Trophoblast cell (in vitro differentiated cells and primary cell): ENCODE results near the gene B3GALT2.
A peak's percentile ranks its signal among the peaks of the same experiment; 100 is the strongest.

Experiments used
- DNase-seq, 2 donors: peaks; one replicate each; pipeline ENCODE4 v3.0.0-alpha.2; 2016
- H2AFZ ChIP-seq: 2 replicates; pipeline ENCODE4 v1.6.1; 2013; ENCODE audit warnings: low read length, moderate library complexity, mild to moderate bottlenecking; ENCODE audit not compliant: insufficient read depth, poor library complexity
- H2AK5ac ChIP-seq: 2 replicates; pipeline ENCODE4 v1.6.1; 2013; ENCODE audit warnings: mild to moderate bottlenecking, low read length
- H2BK120ac ChIP-seq: 2 replicates; pipeline ENCODE4 v1.6.1; 2013; ENCODE audit warnings: low read length, mild to moderate bottlenecking, moderate library complexity; ENCODE audit not compliant: insufficient read depth, poor library complexity
- H2BK12ac ChIP-seq: 2 replicates; pipeline ENCODE4 v1.6.1; 2013; ENCODE audit warnings: mild to moderate bottlenecking, low read length, moderate library complexity
- H2BK5ac ChIP-seq: 2 replicates; pipeline ENCODE4 v1.6.1; 2013; ENCODE audit warnings: low read length, low read depth, moderate library complexity, mild to moderate bottlenecking; ENCODE audit not compliant: poor library complexity
- H3K14ac ChIP-seq: 2 replicates; pipeline ENCODE4 v1.6.1; 2013; ENCODE audit warnings: mild to moderate bottlenecking, low read length
- H3K18ac ChIP-seq: 2 replicates; pipeline ENCODE4 v1.6.1; 2013; ENCODE audit warnings: mild to moderate bottlenecking, low read length
- H3K23ac ChIP-seq: 2 replicates; pipeline ENCODE4 v1.6.1; 2013; ENCODE audit warnings: low read length
- H3K27ac ChIP-seq: 2 replicates; pipeline ENCODE4 v1.5.1; 2013; ENCODE audit warnings: low read depth, mild to moderate bottlenecking, inconsistent platforms, low read length, moderate library complexity
- H3K27me3 ChIP-seq: 2 replicates; pipeline ENCODE4 v1.6.1; 2013; ENCODE audit warnings: inconsistent platforms, mild to moderate bottlenecking, low read length, moderate library complexity; ENCODE audit not compliant: insufficient read depth
- H3K36me3 ChIP-seq, 2 experiments: 1 replicate in 1 of 2; 2 replicates in 1 of 2; pipeline ENCODE4 v1.6.1; 2013; ENCODE audit warnings: low read length in 2 of 2, mild to moderate bottlenecking in 2 of 2, moderate library complexity in 1 of 2; ENCODE audit not compliant: insufficient read depth in 2 of 2, control insufficient read depth in 1 of 2
- H3K4ac ChIP-seq: 2 replicates; pipeline ENCODE4 v1.6.1; 2013; ENCODE audit warnings: low read depth, mild to moderate bottlenecking, low read length, moderate library complexity
- H3K4me1 ChIP-seq, 2 experiments: 1 replicate in 1 of 2; 2 replicates in 1 of 2; pipeline ENCODE4 v1.6.1; 2013; ENCODE audit warnings: low read length in 2 of 2, mild to moderate bottlenecking in 2 of 2, moderate library complexity in 1 of 2; ENCODE audit not compliant: insufficient read depth in 2 of 2, control insufficient read depth in 1 of 2
- H3K4me2 ChIP-seq: 2 replicates; pipeline ENCODE4 v1.6.1; 2013; ENCODE audit warnings: inconsistent platforms, mild to moderate bottlenecking, low read length, moderate library complexity
- H3K4me3 ChIP-seq: 2 replicates; pipeline ENCODE4 v1.5.1; 2013; ENCODE audit warnings: mild to moderate bottlenecking, low read depth, low read length, inconsistent platforms
- H3K79me1 ChIP-seq: one replicate; pipeline ENCODE4 v1.6.1; 2013; ENCODE audit warnings: low read length
- H3K79me2 ChIP-seq: 2 replicates; pipeline ENCODE4 v1.6.1; 2013; ENCODE audit warnings: low read length, mild to moderate bottlenecking; ENCODE audit not compliant: control insufficient read depth, insufficient read depth, poor library complexity
- H3K9ac ChIP-seq: 2 replicates; pipeline ENCODE4 v1.6.1; 2013; ENCODE audit warnings: mild to moderate bottlenecking, low read length
- H3K9me3 ChIP-seq: 2 replicates; pipeline ENCODE4 v1.6.1; 2013; ENCODE audit warnings: low read depth, mild to moderate bottlenecking, control low read depth, inconsistent platforms, low read length; ENCODE audit not compliant: insufficient read depth
- H4K12ac ChIP-seq: 2 replicates; pipeline ENCODE4 v1.6.1; 2013; ENCODE audit warnings: low read depth, mild to moderate bottlenecking, low read length, moderate library complexity
- H4K8ac ChIP-seq: 2 replicates; pipeline ENCODE4 v1.6.1; 2013; ENCODE audit warnings: low read depth, mild to moderate bottlenecking, low read length, moderate library complexity
- H4K91ac ChIP-seq: one replicate; pipeline ENCODE4 v1.6.1; 2013; ENCODE audit warnings: low read depth, mild to moderate bottlenecking, low read length, moderate library complexity
- WGBS: extraction: QIAGEN DNeasy Blood & Tissue Kit; methylation state at CpG from one replicate; pipeline ENCODE4 v1.1.7; 2013; ENCODE audit warnings: missing lambda C conversion rate; ENCODE audit not compliant: insufficient read length, insufficient coverage; ENCODE audit errors: extremely low coverage; 5-methylcytosine and 5-hydroxymethylcytosine counted together

Gene B3GALT2

GRCh38 chr1:193179094-193179493 lies 7.3 kb downstream of the B3GALT2 start:
- no peak for DNase-seq
- H2BK5ac ChIP-seq = no peak overlapping the region
- no peak overlapping the region for H3K18ac ChIP-seq
- no peak overlapping the region for H3K4me3 ChIP-seq
- H2BK12ac ChIP-seq = no peak overlapping the region
- no peaks in the 10 kb centered on the region for H3K9me3 ChIP-seq
- H3K14ac ChIP-seq = no peak overlapping the region
- H4K12ac ChIP-seq = no peak overlapping the region
- H2BK120ac ChIP-seq = no peak overlapping the region
- H3K27ac ChIP-seq = no peak overlapping the region
- H3K23ac ChIP-seq = no peak overlapping the region
- no peak overlapping the region for H4K8ac ChIP-seq
- H3K79me2 ChIP-seq = no peaks in the 10 kb centered on the region
- no peak overlapping the region for H3K4ac ChIP-seq
- no peak overlapping the region for H2AK5ac ChIP-seq
- no peak overlapping the region for H4K91ac ChIP-seq
- H2AFZ ChIP-seq = no peak overlapping the region
- H3K4me1 ChIP-seq = no peaks in the 10 kb centered on the region
- no CpG with 5 or more reads among the region's 4 CpGs for WGBS
- no peak overlapping the region for H3K4me2 ChIP-seq
- H3K9ac ChIP-seq = no peak overlapping the region
- no peaks in the 10 kb centered on the region for H3K27me3 ChIP-seq
- H3K36me3 ChIP-seq = no peaks in the 10 kb centered on the region
- no peaks in the 10 kb centered on the region for H3K79me1 ChIP-seq

- no peak overlapping the region for H3K4me2 ChIP-seq
- no peak overlapping the region for H3K4me3 ChIP-seq
- H3K23ac ChIP-seq = no peak overlapping the region
- no peak overlapping the region for H2BK120ac ChIP-seq
- H3K4ac ChIP-seq = no peak overlapping the region
- no peaks in the 10 kb centered on the region for H3K79me2 ChIP-seq
- H3K18ac ChIP-seq = no peak overlapping the region
- no peaks in the 10 kb centered on the region for H3K9me3 ChIP-seq
- peak in 1 of 2 donors; percentile 18 for DNase-seq
- no peak overlapping the region for H2BK12ac ChIP-seq
- H3K36me3 ChIP-seq = no peaks in the 10 kb centered on the region
- H3K4me1 ChIP-seq = no peaks in the 10 kb centered on the region
- no peak overlapping the region for H3K14ac ChIP-seq
- H2BK5ac ChIP-seq = no peak overlapping the region
- H2AK5ac ChIP-seq = no peak overlapping the region
- no peak overlapping the region for H3K9ac ChIP-seq
- H3K27ac ChIP-seq = no peak overlapping the region
- no peak overlapping the region for H4K12ac ChIP-seq
- H3K79me1 ChIP-seq = no peaks in the 10 kb centered on the region
- H4K91ac ChIP-seq = no peak overlapping the region
- no peak overlapping the region for H2AFZ ChIP-seq
- H3K27me3 ChIP-seq = no peaks in the 10 kb centered on the region
- H4K8ac ChIP-seq = no peak overlapping the region
Observed at GRCh38 chr1:193176788-193177187, 9.6 kb downstream of the B3GALT2 start.

- Histone ChIP-seq H3K79me1 (no peaks in the 10 kb centered on the region), H4K91ac (no peak overlapping the region), H3K23ac (no peak overlapping the region), H2AFZ (no peak overlapping the region), H2BK12ac (no peak overlapping the region), H3K27me3 (no peaks in the 10 kb centered on the region), H3K27ac (no peak overlapping the region), H2BK5ac (no peak overlapping the region), H3K9ac (no peak overlapping the region), H3K36me3 (no peaks in the 10 kb centered on the region), H3K79me2 (no peaks in the 10 kb centered on the region), H4K12ac (no peak overlapping the region), H3K18ac (no peak overlapping the region), H3K4me3 (no peak overlapping the region), H3K4me2 (no peak overlapping the region), H2BK120ac (no peak overlapping the region), H4K8ac (no peak overlapping the region), H2AK5ac (no peak overlapping the region), H3K14ac (no peak overlapping the region), H3K4me1 (no peaks in the 10 kb centered on the region), H3K4ac (no peak overlapping the region), H3K9me3 (no peaks in the 10 kb centered on the region)
- DNase-seq = no peak
- no CpG with 5 or more reads among the region's 1 CpG for whole genome bisulfite sequencing
Observed at GRCh38 chr1:193176113-193176512, 10.3 kb downstream of the B3GALT2 start.

GRCh38 chr1:193157360-193157759 lies 29.1 kb downstream of the B3GALT2 start:
- Histone ChIP-seq H3K18ac (no peak overlapping the region), H3K4me2 (no peak overlapping the region), H3K14ac (no peak overlapping the region), H2BK120ac (no peak overlapping the region), H3K23ac (no peak overlapping the region), H2AK5ac (no peak overlapping the region), H4K8ac (no peak overlapping the region), H3K27ac (no peak overlapping the region), H3K4me1 (no peaks in the 10 kb centered on the region), H3K4ac (no peak overlapping the region), H3K36me3 (peaks cover 2% of the 10 kb centered on the region in 2 experiments), H3K9me3 (no peaks in the 10 kb centered on the region), H2BK12ac (no peak overlapping the region), H2BK5ac (no peak overlapping the region), H3K79me2 (no peaks in the 10 kb centered on the region), H4K12ac (no peak overlapping the region), H4K91ac (no peak overlapping the region), H3K79me1 (no peaks in the 10 kb centered on the region), H2AFZ (no peak overlapping the region), H3K4me3 (no peak overlapping the region), H3K9ac (no peak overlapping the region), H3K27me3 (no peaks in the 10 kb centered on the region)
- no peak for DNase-seq
- no CpG with 5 or more reads among the region's 2 CpGs for WGBS

- H3K79me2 ChIP-seq = no peaks in the 10 kb centered on the region
Observed at GRCh38 chr1:193156822-193157142, 29.6 kb downstream of the B3GALT2 start.

More at GRCh38 chr1:193156822-193157142, 29.6 kb downstream of the B3GALT2 start:
- Histone ChIP-seq H3K4ac (no peak overlapping the region), H3K9ac (no peak overlapping the region), H3K9me3 (no peaks in the 10 kb centered on the region), H4K91ac (no peak overlapping the region), H2AK5ac (no peak overlapping the region), H2BK12ac (no peak overlapping the region), H2AFZ (no peak overlapping the region), H3K79me1 (no peaks in the 10 kb centered on the region), H3K14ac (no peak overlapping the region), H3K23ac (no peak overlapping the region), H3K18ac (no peak overlapping the region), H4K12ac (no peak overlapping the region), H3K4me1 (no peaks in the 10 kb centered on the region), H3K36me3 (peaks cover 2% of the 10 kb centered on the region in 2 experiments), H3K4me2 (no peak overlapping the region), H2BK120ac (no peak overlapping the region), H3K27ac (no peak overlapping the region), H3K27me3 (no peaks in the 10 kb centered on the region), H4K8ac (no peak overlapping the region), H3K4me3 (no peak overlapping the region), H2BK5ac (no peak overlapping the region)
- no CpG with 5 or more reads among the region's 3 CpGs for WGBS
- DNase-seq = no peak
